Endothelial cell of umbilical vein (primary cell): ENCODE results near the gene BRCA1. TPM values are rescaled to one million over a fixed set of nuclear protein-coding genes. Genes with fewer than 3 reads are reported as not detected.
A peak's percentile ranks its signal among the peaks of the same experiment; 100 is the strongest.

Experiments
- BruUV-seq: library from RNA; stranded (reverse); fragments of 400-500 nt; replicated peaks from 2 replicates; lab custom pipeline; 2021; lab: Mats Ljungman, UMichigan
- CTCF ChIA-PET: fragments of 300-600, 350-600 bp; sonication (Branson Sonifier 250); formaldehyde crosslinking; loops from one replicate; lab custom pipeline; 2021; ENCODE audit warnings: antibody characterized with exemption, inconsistent platforms; lab: Charles Lee
- POLR2A ChIA-PET: fragments of 300-600, 350-600 bp; sonication (Branson Sonifier 250); formaldehyde crosslinking; loops from one replicate; lab custom pipeline; 2021; ENCODE audit warnings: antibody characterized with exemption, inconsistent platforms; lab: Charles Lee
- DNase-seq: peaks from one replicate; pipeline ENCODE4 v3.0.0-alpha.2; 2011; ENCODE audit warnings: low read depth, low spot score
- FAIRE-seq: peaks from 2 replicates; lab custom pipeline; 2011; peaks lifted over from hg19 to GRCh38; lab: Jason Lieb, UNC
- H2AFZ ChIP-seq: 2 replicates; pipeline ENCODE4 v1.6.0; 2012; ENCODE audit warnings: low read depth, low read length, control low read depth, inconsistent platforms
- H3K27ac ChIP-seq: 2 replicates; pipeline ENCODE4 v1.5.1; 2011; ENCODE audit warnings: low read depth, mild to moderate bottlenecking, control low read depth, low read length, moderate library complexity; ENCODE audit not compliant: insufficient read depth
- H3K27me3 ChIP-seq, 2 experiments: 2 replicates each; pipeline versions ENCODE4 v1.6.0 to v1.6.1; 2011; ENCODE audit warnings: low read length in 2 of 2, mixed read lengths in 1 of 2; ENCODE audit not compliant: control insufficient read depth in 2 of 2, insufficient read depth in 2 of 2
- H3K36me3 ChIP-seq, 2 experiments: 2 replicates in 1 of 2; 3 replicates in 1 of 2; pipeline ENCODE4 v1.5.1; 2011; ENCODE audit warnings: low read length in 2 of 2, mild to moderate bottlenecking in 1 of 2, moderate library complexity in 1 of 2; ENCODE audit not compliant: control insufficient read depth in 2 of 2, insufficient read depth in 2 of 2; ENCODE audit errors: extremely low read depth in 1 of 2
- H3K4me1 ChIP-seq: 3 replicates; pipeline ENCODE4 v1.5.1; 2011; ENCODE audit warnings: mild to moderate bottlenecking, low read length; ENCODE audit not compliant: control insufficient read depth, insufficient read depth; ENCODE audit errors: extremely low read depth
- H3K4me2 ChIP-seq: 2 replicates; pipeline ENCODE4 v1.6.1; 2011; ENCODE audit warnings: low read length, control low read depth, mixed read lengths; ENCODE audit not compliant: insufficient read depth
- H3K4me3 ChIP-seq, 3 experiments: fragments of 200-600 bp in 1 of 3; sonication (generic), shearing (Covaris generic) in 1 of 3; replicated peaks in 1 of 3; 2 replicates each; pipeline ENCODE4 v1.5.1; 2011 to 2016; ENCODE audit warnings: control low read depth in 3 of 3, low read length in 3 of 3, mild to moderate bottlenecking in 2 of 3, inconsistent platforms in 1 of 3, low read depth in 1 of 3, moderate library complexity in 1 of 3; ENCODE audit not compliant: insufficient read depth in 1 of 3
- H3K79me2 ChIP-seq: 2 replicates; pipeline ENCODE4 v1.6.0; 2012; ENCODE audit warnings: low read length, inconsistent platforms; ENCODE audit not compliant: control insufficient read depth, insufficient read depth
- H3K9ac ChIP-seq: replicated peaks from 2 replicates; pipeline ENCODE3; 2011; ENCODE audit warnings: low read length, control low read depth; ENCODE audit not compliant: insufficient read depth; ENCODE audit errors: extremely low read depth
- H3K9me1 ChIP-seq: replicated peaks from 3 replicates; pipeline ENCODE4 v1.6.0; 2011; ENCODE audit warnings: mild to moderate bottlenecking, low read length; ENCODE audit not compliant: control insufficient read depth, insufficient read depth; ENCODE audit errors: extremely low read depth
- H3K9me3 ChIP-seq: replicated peaks from 2 replicates; pipeline ENCODE4 v1.5.1; 2012; ENCODE audit warnings: low read length, inconsistent platforms; ENCODE audit not compliant: control insufficient read depth, insufficient read depth
- H4K20me1 ChIP-seq: replicated peaks from 2 replicates; pipeline ENCODE3; 2011; ENCODE audit warnings: mild to moderate bottlenecking, low read length; ENCODE audit not compliant: control insufficient read depth, insufficient read depth; ENCODE audit errors: extremely low read depth
- CTCF ChIP-seq, 2 donors: IDR thresholded peaks; 1 replicate in 1 of 2; 2 replicates in 1 of 2; pipeline ENCODE4 v1.5.1; 2011; ENCODE audit warnings: low read length in 2 of 2, mild to moderate bottlenecking in 2 of 2, moderate library complexity in 2 of 2, control low read depth in 1 of 2, inconsistent platforms in 1 of 2, low read depth in 1 of 2; ENCODE audit not compliant: insufficient read depth in 1 of 2; ENCODE audit errors: extremely low read depth in 1 of 2
- EZH2 ChIP-seq: IDR thresholded peaks from 2 replicates; pipeline ENCODE4 v1.6.1; 2012; ENCODE audit warnings: borderline replicate concordance, low read depth, mild to moderate bottlenecking, moderate library complexity, low read length, inconsistent platforms; ENCODE audit not compliant: severe bottlenecking
- FOS ChIP-seq: IDR thresholded peaks from 2 replicates; pipeline ENCODE4 v1.6.1; 2011; ENCODE audit warnings: mild to moderate bottlenecking, low read length, moderate library complexity, borderline replicate concordance; ENCODE audit not compliant: insufficient read depth
- GATA2 ChIP-seq: IDR thresholded peaks from 2 replicates; pipeline ENCODE4 v1.7.0; 2011; ENCODE audit warnings: low read depth, mild to moderate bottlenecking, moderate library complexity, mixed read lengths, low read length; ENCODE audit not compliant: insufficient read length, insufficient read depth
- JUN ChIP-seq: IDR thresholded peaks from 2 replicates; pipeline ENCODE4 v1.6.1; 2011; ENCODE audit warnings: borderline replicate concordance, low read depth; ENCODE audit not compliant: insufficient read length, insufficient read depth
- MAX ChIP-seq: IDR thresholded peaks from 2 replicates; pipeline ENCODE4 v1.6.1; 2011; ENCODE audit not compliant: insufficient read depth, insufficient read length
- MYC ChIP-seq: IDR thresholded peaks from one replicate; pipeline ENCODE4 v1.6.1; 2011; ENCODE audit warnings: mild to moderate bottlenecking, low read depth, low read length
- POLR2A ChIP-seq: IDR thresholded peaks from 2 replicates; pipeline ENCODE4 v1.6.1; 2012; ENCODE audit warnings: low read depth, mild to moderate bottlenecking, control low read depth, low read length
- POLR2AphosphoS5 ChIP-seq: IDR thresholded peaks from 2 replicates; pipeline ENCODE4 v1.6.1; 2012; ENCODE audit warnings: low read depth, mild to moderate bottlenecking, control low read depth, low read length, moderate library complexity; ENCODE audit not compliant: insufficient read depth
- dilution Hi-C: fragments of 300-500 bp; cut with MboI; formaldehyde crosslinking; loops from one replicate; pipeline ENCODE4 v1.15.0; 2019; ENCODE audit warnings: low sequenced_read_pairs; ENCODE audit not compliant: extremely low pct_ligation_motif_present
- intact Hi-C: fragments of 100-400 bp; cut with micrococcal nuclease; formaldehyde crosslinking; loops from one replicate; pipeline ENCODE4 v1.10.0; 2022
- polyA plus RNA-seq, 4 experiments: library from polyadenylated mRNA; depleted of rRNA in 3 of 4; stranded (reverse) in 3 of 4; unstranded in 1 of 4; fragments of >200 nt; gene quantifications; 2 replicates each; pipeline versions ENCODE4 v1.2.1 to v1.2.3, GENCODE V29; 2011 to 2012; ENCODE audit warnings: missing spikeins in 1 of 4
- total RNA-seq: library from RNA; stranded (reverse); gene quantifications from 2 replicates; pipeline ENCODE4 v1.2.3, GENCODE V29; 2021

The BRCA1 gene
- total and polyA plus RNA-seq, 2 donors (not counting 3 experiments of a cell fraction or from before 2014, with no cell fraction given): 14.3 to 29.0 TPM

- ChIA-PET POLR2A (interaction anchor here (0.7 to 1.9 kb wide), 4 partner anchors 40 to 174 kb away, joined by 3 to 22 read pairs (median 4); partner anchors contain the start of genes RPL27 and TMEM106A), CTCF (interaction anchor here (0.8 to 1.9 kb wide), 12 partner anchors 17 to 174 kb away, joined by 3 to 27 read pairs (median 3); partner anchors contain the start of genes IFI35, RPL27 and TMEM106A)
- FAIRE-seq: peak; percentile 93
Measured at GRCh38 chr17:43171586-43172487, 46.7 kb upstream of the BRCA1 start.

More at GRCh38 chr17:43171586-43172487, 46.7 kb upstream of the BRCA1 start:
- TSS peak; percentile 69 for BruUV-seq
- Histone ChIP-seq H3K27ac (peak overlapping the region; percentile 68), H3K4me2 (peak overlapping the region; percentile 62), H3K9me1 (no peaks in the 10 kb centered on the region), H3K27me3 (no peaks in the 10 kb centered on the region), H3K4me3 (peak overlapping the region; percentile 40 to 75 (median 73)), H4K20me1 (no peaks in the 10 kb centered on the region), H2AFZ (peak overlapping the region; percentile 7), H3K9ac (peak overlapping the region; percentile 87), H3K9me3 (no peaks in the 10 kb centered on the region), H3K36me3 (peaks cover 2 to 6% of the 10 kb centered on the region in 2 experiments), H3K4me1 (peaks cover 22% of the 10 kb centered on the region), H3K79me2 (peaks cover 17% of the 10 kb centered on the region)
- peak; percentile 95 for DNase-seq
- intact Hi-C loops (loop anchor here (1.0 to 2.0 kb wide), 4 partner anchors 143 to 563 kb away; partner anchors contain the start of genes RETREG3, RPL27 and TUBG1), dilution Hi-C loops (no loop called here)
- TF ChIP-seq CTCF (IDR thresholded peaks at IDR 0.05; ENCODE audit: extremely low read depth in 1 of 2, insufficient read depth in 1 of 2, low read depth in 1 of 2, low read length in 2 of 2): no peak
- no peak for TF ChIP-seq GATA2
- no peak for TF ChIP-seq EZH2
- TF ChIP-seq MYC: no peak
- peak; percentile 39 for TF ChIP-seq FOS
- peak; percentile 24 for TF ChIP-seq POLR2AphosphoS5
- peak; percentile 18 for TF ChIP-seq POLR2A
- peak; percentile 16 for TF ChIP-seq JUN
- no peak for TF ChIP-seq MAX
